ENCODE measurements around the gene AMBP. TPM values are rescaled to one million over a fixed set of nuclear protein-coding genes. Genes with fewer than 3 reads are reported as not detected.

AMBP gene
- total RNA-seq, 2 experiments from 2014 or later: not detected

- CTCF ChIA-PET: no interaction called here
- Mint-ChIP-seq H3K36me3 (no peaks in the 10 kb centered on the region), H3K4me3 (no peak overlapping the region), H3K4me1 (peaks cover 4% of the 10 kb centered on the region), H3K9me3 (ENCODE audit: low read depth) (peaks cover 2% of the 10 kb centered on the region), H3K27me3 (no peaks in the 10 kb centered on the region), H3K27ac (no peak overlapping the region)
- DNase-seq (peak; percentile 18), ATAC-seq (no peak)
Measured at GRCh38 chr9:114029311-114030170, 48.6 kb downstream of the AMBP start.

DNA sequence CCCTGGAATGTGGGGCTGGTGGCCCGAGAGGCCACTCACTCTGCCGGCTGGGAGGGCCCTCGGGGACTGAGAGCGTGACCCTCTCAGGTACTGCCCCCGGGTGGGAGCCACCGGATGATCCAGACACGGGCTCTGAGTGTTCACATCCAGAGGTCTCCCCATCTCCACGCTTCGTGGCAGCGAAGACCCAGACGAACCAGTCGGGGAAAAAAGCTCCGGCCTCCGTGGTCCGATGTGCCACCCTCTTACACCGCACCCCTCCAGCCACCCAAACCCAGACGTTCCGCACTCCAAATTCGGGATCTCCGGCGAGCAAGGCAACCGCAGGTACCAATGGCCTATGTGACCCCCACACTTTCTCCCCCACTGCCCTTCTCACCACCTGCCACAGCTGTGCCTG is 49.5 kb downstream of the AMBP start:
- peak; percentile 35 for DNase-seq
- H3K27me3 Mint-ChIP-seq: peaks cover 4% of the 10 kb centered on the region
- no peak for ATAC-seq
- no peak overlapping the region for H3K4me3 Mint-ChIP-seq
- CTCF ChIA-PET: no interaction called here
- peaks cover 2% of the 10 kb centered on the region for H3K36me3 Mint-ChIP-seq
- peaks cover 4% of the 10 kb centered on the region for H3K4me1 Mint-ChIP-seq
- peaks cover 9% of the 10 kb centered on the region for H3K9me3 Mint-ChIP-seq (ENCODE audit: low read depth)
- no peak overlapping the region for H3K27ac Mint-ChIP-seq

- DNase-seq (peak; percentile 15), ATAC-seq (no peak)
- Mint-ChIP-seq H3K4me1 (peaks cover 4% of the 10 kb centered on the region), H3K9me3 (ENCODE audit: low read depth) (peaks cover 9% of the 10 kb centered on the region), H3K36me3 (peaks cover 2% of the 10 kb centered on the region), H3K4me3 (no peak overlapping the region), H3K27me3 (peaks cover 4% of the 10 kb centered on the region), H3K27ac (no peak overlapping the region)
- CTCF ChIA-PET: no interaction called here
Measured at GRCh38 chr9:114027863-114028465, 50.1 kb downstream of the AMBP start.

GRCh38 chr9:114027159-114027862 is 50.8 kb downstream of the AMBP start:
- H3K27me3 Mint-ChIP-seq: peaks cover 4% of the 10 kb centered on the region
- no peak overlapping the region for H3K27ac Mint-ChIP-seq
- ATAC-seq: no peak
- DNase-seq: peak; percentile 33
- peaks cover 9% of the 10 kb centered on the region for H3K9me3 Mint-ChIP-seq (ENCODE audit: low read depth)
- peaks cover 2% of the 10 kb centered on the region for H3K36me3 Mint-ChIP-seq
- peaks cover 4% of the 10 kb centered on the region for H3K4me1 Mint-ChIP-seq
- CTCF ChIA-PET: no interaction called here
- H3K4me3 Mint-ChIP-seq: no peak overlapping the region

- DNase-seq (peak; percentile 32), ATAC-seq (no peak)
- no peak overlapping the region for H3K4me3 Mint-ChIP-seq
- peaks cover 2% of the 10 kb centered on the region for H3K36me3 Mint-ChIP-seq
- no peak overlapping the region for H3K27ac Mint-ChIP-seq
- H3K27me3 Mint-ChIP-seq: peaks cover 4% of the 10 kb centered on the region
- peaks cover 4% of the 10 kb centered on the region for H3K4me1 Mint-ChIP-seq
- CTCF ChIA-PET: no interaction called here
- peaks cover 9% of the 10 kb centered on the region for H3K9me3 Mint-ChIP-seq (ENCODE audit: low read depth)
Measured at GRCh38 chr9:114026335-114026734, 51.8 kb downstream of the AMBP start.

DNA sequence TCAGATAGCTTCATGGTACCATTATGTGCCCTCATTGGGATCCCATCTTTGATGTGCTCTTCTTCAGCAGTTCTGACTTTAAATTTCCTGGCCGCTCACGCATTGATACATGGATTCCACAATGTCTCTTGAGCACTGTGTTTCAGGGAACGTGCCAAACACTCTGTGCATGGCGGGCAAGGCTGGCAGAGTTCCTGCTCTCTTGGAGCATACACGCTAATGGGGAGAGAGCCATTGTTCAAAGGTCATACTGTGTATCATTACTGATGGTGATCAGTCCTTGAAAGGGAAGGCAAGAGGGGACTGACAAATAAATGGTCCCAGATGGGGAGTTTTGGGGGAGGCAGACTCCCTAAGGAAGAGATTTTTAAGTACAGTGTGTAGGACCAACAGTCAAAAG is 52.3 kb downstream of the AMBP start:
- no peak overlapping the region for H3K4me3 Mint-ChIP-seq

DNA sequence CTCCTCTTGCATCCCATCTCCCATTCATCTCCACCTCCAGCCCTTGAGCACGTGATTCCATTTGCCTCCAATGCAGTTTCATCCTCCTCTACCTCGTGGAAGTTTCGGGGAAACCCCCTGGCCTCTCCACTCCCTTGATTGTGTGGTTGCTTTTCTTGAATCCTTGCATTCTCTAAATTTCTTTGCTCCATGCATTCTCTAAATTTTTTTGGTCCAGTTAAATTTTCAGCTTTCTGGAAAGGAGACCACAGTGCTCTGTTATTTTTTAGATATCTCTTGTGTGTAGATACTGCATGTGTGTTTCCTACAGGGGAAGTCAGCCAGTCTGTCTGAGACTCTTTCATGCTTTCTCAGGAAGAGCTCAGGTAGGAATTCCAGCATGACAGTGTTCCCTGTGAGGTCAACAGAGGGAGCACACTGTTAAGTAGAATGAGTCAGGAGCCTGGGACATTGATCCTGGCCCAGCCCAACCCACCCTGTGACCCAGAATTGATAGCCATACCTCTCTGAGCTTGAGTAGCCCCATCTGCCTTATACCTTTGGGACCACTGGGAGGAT is 52.8 kb downstream of the AMBP start:
- H3K4me3 Mint-ChIP-seq: no peak overlapping the region
- H3K4me1 Mint-ChIP-seq: no peaks in the 10 kb centered on the region
- no peak for ATAC-seq
- peaks cover 9% of the 10 kb centered on the region for H3K9me3 Mint-ChIP-seq (ENCODE audit: low read depth)
- CTCF ChIA-PET: no interaction called here
- H3K36me3 Mint-ChIP-seq: peaks cover 2% of the 10 kb centered on the region
- DNase-seq: peak; percentile 3
- peaks cover 4% of the 10 kb centered on the region for H3K27me3 Mint-ChIP-seq
- no peak overlapping the region for H3K27ac Mint-ChIP-seq

More for the DNA sequence above, 52.3 kb downstream of the AMBP start:
- DNase-seq: peak; percentile 25
- Mint-ChIP-seq H3K36me3 (peaks cover 2% of the 10 kb centered on the region), H3K27me3 (peaks cover 4% of the 10 kb centered on the region), H3K27ac (no peak overlapping the region), H3K4me1 (peaks cover 4% of the 10 kb centered on the region), H3K9me3 (ENCODE audit: low read depth) (peaks cover 9% of the 10 kb centered on the region)
- no peak for ATAC-seq
- CTCF ChIA-PET: no interaction called here

DNA sequence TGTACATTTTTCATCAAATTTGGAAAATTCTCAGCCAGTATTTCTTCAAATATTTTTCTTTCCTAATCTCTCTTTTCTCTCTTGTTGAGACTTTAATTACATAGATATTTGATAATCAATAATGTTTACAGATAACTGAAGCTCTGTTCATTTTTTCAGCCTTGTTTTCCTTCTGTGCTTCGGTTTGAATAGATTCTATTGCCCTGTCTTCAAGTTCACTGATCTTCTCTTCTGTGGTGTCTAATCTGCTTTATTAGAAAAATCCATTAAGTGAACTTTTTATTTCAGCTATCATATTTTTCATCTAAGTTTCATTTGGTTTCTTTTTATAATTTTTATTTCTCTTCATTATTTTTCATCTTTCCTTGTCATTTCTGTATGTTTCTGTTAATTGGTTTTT is 54.1 kb downstream of the AMBP start:
- Mint-ChIP-seq H3K4me1 (no peaks in the 10 kb centered on the region), H3K4me3 (no peak overlapping the region), H3K27me3 (peaks cover 4% of the 10 kb centered on the region), H3K27ac (no peak overlapping the region), H3K9me3 (ENCODE audit: low read depth) (peaks cover 9% of the 10 kb centered on the region), H3K36me3 (peaks cover 2% of the 10 kb centered on the region)
- ATAC-seq: no peak
- CTCF ChIA-PET: no interaction called here
- DNase-seq: no peak

DNA sequence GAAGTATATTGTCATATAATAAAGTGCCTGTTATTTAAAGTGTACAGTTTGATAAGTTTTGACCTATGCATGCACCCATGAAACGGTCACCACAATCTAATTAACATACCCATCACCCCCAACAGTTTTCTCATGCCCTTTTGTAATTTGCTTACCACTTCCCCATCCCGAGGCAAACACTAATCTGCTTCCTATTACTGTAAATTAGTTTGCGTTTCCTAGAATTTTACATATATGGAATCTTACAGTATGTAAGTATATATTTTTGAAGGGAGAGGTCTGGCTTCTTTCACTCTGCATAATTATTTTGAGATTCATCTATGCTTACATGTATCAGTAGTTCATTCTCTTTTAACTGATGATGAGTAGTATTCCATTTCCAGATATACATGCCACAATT is 56.5 kb downstream of the AMBP start:
- peaks cover 7% of the 10 kb centered on the region for H3K27me3 Mint-ChIP-seq
- CTCF ChIA-PET: no interaction called here
- no peak for DNase-seq
- H3K4me1 Mint-ChIP-seq: no peaks in the 10 kb centered on the region
- H3K27ac Mint-ChIP-seq: no peak overlapping the region
- no peak overlapping the region for H3K4me3 Mint-ChIP-seq
- peaks cover 9% of the 10 kb centered on the region for H3K9me3 Mint-ChIP-seq (ENCODE audit: low read depth)
- no peak for ATAC-seq
- peaks cover 2% of the 10 kb centered on the region for H3K36me3 Mint-ChIP-seq

GRCh38 chr9:114017741-114018715 is 60.1 kb downstream of the AMBP start:
- H3K36me3 Mint-ChIP-seq: no peaks in the 10 kb centered on the region
- peaks cover 3% of the 10 kb centered on the region for H3K27me3 Mint-ChIP-seq
- CTCF ChIA-PET: no interaction called here
- H3K4me1 Mint-ChIP-seq: no peaks in the 10 kb centered on the region
- peak; percentile 29 for DNase-seq
- no peaks in the 10 kb centered on the region for H3K9me3 Mint-ChIP-seq (ENCODE audit: low read depth)
- ATAC-seq: no peak
- no peak overlapping the region for H3K27ac Mint-ChIP-seq
- H3K4me3 Mint-ChIP-seq: no peak overlapping the region

DNA sequence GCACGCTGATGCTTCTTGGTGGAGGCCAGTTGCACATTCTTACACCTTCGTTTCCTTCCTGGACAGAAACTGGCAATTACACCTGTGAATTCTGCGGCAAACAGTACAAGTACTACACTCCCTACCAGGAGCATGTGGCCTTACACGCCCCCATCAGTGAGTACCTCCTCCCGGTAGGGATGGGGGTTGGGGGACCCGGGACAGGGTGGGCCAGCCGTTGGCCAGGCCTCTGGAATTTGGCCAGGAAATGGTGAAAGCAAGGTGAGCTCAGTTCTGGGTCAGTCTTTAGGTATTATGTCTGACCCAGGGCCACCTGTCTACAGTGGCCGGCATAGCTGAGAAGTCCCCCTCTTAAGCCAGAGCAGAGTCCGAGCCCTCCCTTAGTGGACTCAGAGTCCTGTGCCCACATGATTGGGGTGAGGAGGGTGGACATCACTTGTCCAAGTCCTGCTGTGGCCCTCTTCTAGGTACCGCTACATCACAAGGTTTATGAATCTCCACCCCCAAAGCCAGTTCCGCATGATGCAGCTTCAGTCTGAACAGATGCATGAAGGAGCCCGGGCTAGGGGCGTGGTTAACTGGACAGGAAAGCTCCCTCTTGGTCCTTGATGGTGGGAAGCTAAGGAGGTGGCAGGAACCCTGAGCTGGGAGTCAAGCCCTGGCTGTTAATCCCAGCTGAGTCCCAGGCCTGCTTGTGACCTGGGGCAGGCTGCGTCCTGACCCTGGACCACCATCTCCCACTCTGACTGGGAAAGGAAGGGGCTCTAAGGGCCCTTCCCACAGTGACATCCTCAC is 61.3 kb downstream of the AMBP start:
- H3K9me3 Mint-ChIP-seq (ENCODE audit: low read depth): no peaks in the 10 kb centered on the region
- no peak overlapping the region for H3K4me3 Mint-ChIP-seq

GRCh38 chr9:114016101-114016500 is 62.0 kb downstream of the AMBP start:
- no peak overlapping the region for H3K27ac Mint-ChIP-seq
- no peaks in the 10 kb centered on the region for H3K4me1 Mint-ChIP-seq
- no peak overlapping the region for H3K4me3 Mint-ChIP-seq
- CTCF ChIA-PET: no interaction called here
- peaks cover 3% of the 10 kb centered on the region for H3K27me3 Mint-ChIP-seq
- no peaks in the 10 kb centered on the region for H3K36me3 Mint-ChIP-seq
- no peak for DNase-seq
- no peaks in the 10 kb centered on the region for H3K9me3 Mint-ChIP-seq (ENCODE audit: low read depth)
- ATAC-seq: no peak

More for the DNA sequence above, 61.3 kb downstream of the AMBP start:
- CTCF ChIA-PET: no interaction called here
- no peaks in the 10 kb centered on the region for H3K36me3 Mint-ChIP-seq
- peak; percentile 33 for DNase-seq
- ATAC-seq: no peak
- H3K27ac Mint-ChIP-seq: no peak overlapping the region
- H3K4me1 Mint-ChIP-seq: no peaks in the 10 kb centered on the region
- H3K27me3 Mint-ChIP-seq: peaks cover 3% of the 10 kb centered on the region

Measured in activated CD8-positive, alpha-beta memory T cell treated with anti-CD3 and anti-CD28 coated beads, Interleukin-2, amount 10 ng/mL, durations not matched to agents 7 days and 5 days (primary cell).